H1 (cell line): ENCODE measurements around the gene PRRT1B. TPM values are rescaled to one million over a fixed set of nuclear protein-coding genes. Genes with fewer than 3 reads are reported as not detected.
A peak's percentile ranks its signal among the peaks of the same experiment; 100 is the strongest.

Experiments used
- CTCF ChIA-PET: fragments of 300-600 bp; sonication (Branson Sonifier 250); formaldehyde crosslinking; loops from one replicate; lab custom pipeline; 2021; ENCODE audit not compliant: partially characterized antibody; lab: Charles Lee
- POLR2A ChIA-PET: fragments of 300-600 bp; sonication (Branson Sonifier 250); formaldehyde crosslinking; loops from one replicate; lab custom pipeline; 2021; ENCODE audit warnings: inconsistent platforms; ENCODE audit not compliant: partially characterized antibody; lab: Charles Lee
- DNase-seq, 2 experiments: peaks; one replicate each; pipeline versions ENCODE4 v3.0.0 to v3.0.0-alpha.2; 2010 to 2022; ENCODE audit warnings: low spot score in 2 of 2, low read depth in 1 of 2, mixed read lengths in 1 of 2
- FAIRE-seq: peaks from 2 replicates; lab custom pipeline; 2011; peaks lifted over from hg19 to GRCh38; lab: Jason Lieb, UNC
- H2AFZ ChIP-seq: 2 replicates; pipeline ENCODE4 v1.8.1; 2012; ENCODE audit warnings: low read length, inconsistent platforms
- H2AK5ac ChIP-seq: 2 replicates; pipeline ENCODE4 v1.6.1; 2013; ENCODE audit warnings: low read depth, low read length
- H2BK120ac ChIP-seq: replicated peaks from 2 replicates; pipeline ENCODE3; 2013; ENCODE audit warnings: low read depth, low read length, inconsistent platforms
- H2BK12ac ChIP-seq: 2 replicates; pipeline ENCODE4 v1.6.1; 2013; ENCODE audit warnings: low read depth, low read length
- H2BK15ac ChIP-seq: 2 replicates; pipeline ENCODE4 v1.6.1; 2013; ENCODE audit warnings: low read length
- H2BK20ac ChIP-seq: 2 replicates; pipeline ENCODE4 v1.6.1; 2013; ENCODE audit warnings: low read length
- H2BK5ac ChIP-seq: 2 replicates; pipeline ENCODE4 v1.6.1; 2013; ENCODE audit warnings: low read depth, low read length
- H3K14ac ChIP-seq: 2 replicates; pipeline ENCODE4 v1.6.1; 2013; ENCODE audit warnings: inconsistent platforms; ENCODE audit not compliant: insufficient read length
- H3K18ac ChIP-seq: 2 replicates; pipeline ENCODE4 v1.6.1; 2013; ENCODE audit warnings: low read length; ENCODE audit errors: extremely low read depth
- H3K23ac ChIP-seq: 2 replicates; pipeline ENCODE4 v1.6.1; 2013; ENCODE audit warnings: inconsistent platforms; ENCODE audit not compliant: insufficient read length
- H3K23me2 ChIP-seq: 2 replicates; pipeline ENCODE4 v1.6.1; 2013; ENCODE audit warnings: low read depth, low read length
- H3K27ac ChIP-seq: 2 replicates; pipeline ENCODE4 v1.6.1; 2011; ENCODE audit warnings: low read depth, low read length, inconsistent platforms
- H3K27me3 ChIP-seq, 4 experiments: replicated peaks in 1 of 4; 1 replicate in 1 of 4; 2 replicates in 3 of 4; pipeline versions ENCODE4 v1.6.1 to v1.8.1; 2011 to 2013; ENCODE audit warnings: low read length in 3 of 4, mild to moderate bottlenecking in 3 of 4, inconsistent platforms in 2 of 4, mixed read lengths in 2 of 4, moderate library complexity in 1 of 4; ENCODE audit not compliant: control insufficient read depth in 3 of 4, insufficient read depth in 3 of 4; ENCODE audit errors: extremely low read depth in 1 of 4
- H3K36me3 ChIP-seq, 4 experiments: 2 replicates each; pipeline versions ENCODE4 v1.6.1 to v1.8.1; 2011 to 2013; ENCODE audit warnings: mild to moderate bottlenecking in 4 of 4, low read length in 3 of 4, moderate library complexity in 2 of 4, control low read depth in 1 of 4, inconsistent platforms in 1 of 4; ENCODE audit not compliant: insufficient read depth in 4 of 4, control insufficient read depth in 2 of 4
- H3K4ac ChIP-seq: replicated peaks from 2 replicates; pipeline ENCODE3; 2013; ENCODE audit warnings: low read length, low read depth, mixed read lengths, inconsistent platforms; ENCODE audit not compliant: insufficient read length
- H3K4me1 ChIP-seq, 4 experiments: replicated peaks in 1 of 4; 1 replicate in 1 of 4; 2 replicates in 3 of 4; pipeline versions ENCODE4 v1.6.1 to v1.8.1; 2011 to 2013; ENCODE audit warnings: low read length in 3 of 4, inconsistent platforms in 2 of 4, mixed read lengths in 1 of 4; ENCODE audit not compliant: insufficient read depth in 4 of 4, control insufficient read depth in 3 of 4
- H3K4me2 ChIP-seq, 2 experiments: 2 replicates each; pipeline versions ENCODE4 v1.6.1 to v1.8.1; 2011 to 2013; ENCODE audit warnings: low read depth in 2 of 2, low read length in 2 of 2, control low read depth in 1 of 2, inconsistent platforms in 1 of 2, mild to moderate bottlenecking in 1 of 2; ENCODE audit not compliant: insufficient read depth in 1 of 2
- H3K4me3 ChIP-seq, 4 experiments: fragments of 200-600, 300-600 bp in 1 of 4; sonication (generic), shearing (Covaris generic), sonication (Bioruptor Twin) in 1 of 4; 2 replicates each; pipeline versions ENCODE4 v1.5.1 to v1.8.1; 2011 to 2016; ENCODE audit warnings: low read length in 4 of 4, low read depth in 3 of 4, control low read depth in 2 of 4, inconsistent platforms in 2 of 4, mild to moderate bottlenecking in 2 of 4, mixed read lengths in 1 of 4, moderate library complexity in 1 of 4; ENCODE audit not compliant: insufficient read depth in 2 of 4; ENCODE audit errors: extremely low read depth in 1 of 4
- H3K56ac ChIP-seq: replicated peaks from 2 replicates; pipeline ENCODE3; 2013; ENCODE audit warnings: low read depth, mild to moderate bottlenecking, mixed read lengths, low read length, inconsistent platforms; ENCODE audit not compliant: insufficient read length
- H3K79me1 ChIP-seq: 2 replicates; pipeline ENCODE4 v1.6.1; 2013; ENCODE audit warnings: low read depth, low read length, control low read depth
- H3K79me2 ChIP-seq, 2 experiments: 2 replicates each; pipeline versions ENCODE4 v1.6.1 to v1.8.1; 2012 to 2013; ENCODE audit warnings: low read length in 2 of 2, mild to moderate bottlenecking in 2 of 2, inconsistent platforms in 1 of 2; ENCODE audit not compliant: insufficient read depth in 2 of 2, control insufficient read depth in 1 of 2
- H3K9ac ChIP-seq, 4 experiments: replicated peaks in 1 of 4; 1 replicate in 1 of 4; 2 replicates in 3 of 4; pipeline versions ENCODE4 v1.6.1 to v1.8.1; 2011 to 2013; ENCODE audit warnings: low read depth in 3 of 4, low read length in 3 of 4, control low read depth in 2 of 4, mild to moderate bottlenecking in 2 of 4, moderate library complexity in 2 of 4, inconsistent platforms in 1 of 4; ENCODE audit errors: extremely low read depth in 1 of 4
- H3K9me3 ChIP-seq, 2 experiments: 2 replicates each; pipeline versions ENCODE4 v1.6.1 to v1.8.1; 2012 to 2013; ENCODE audit warnings: mild to moderate bottlenecking in 2 of 2, moderate library complexity in 2 of 2, control low read depth in 1 of 2, inconsistent platforms in 1 of 2, low read depth in 1 of 2, low read length in 1 of 2, mixed read lengths in 1 of 2; ENCODE audit not compliant: insufficient read depth in 2 of 2
- H4K20me1 ChIP-seq, 2 experiments: replicated peaks in 1 of 2; 2 replicates each; pipeline versions ENCODE3 to v1.8.1; 2011 to 2013; ENCODE audit warnings: inconsistent platforms in 2 of 2, low read length in 2 of 2, mild to moderate bottlenecking in 1 of 2; ENCODE audit not compliant: insufficient read depth in 2 of 2, control insufficient read depth in 1 of 2
- H4K5ac ChIP-seq: 2 replicates; pipeline ENCODE4 v1.6.1; 2013; ENCODE audit warnings: low read length, low read depth, mixed read lengths, inconsistent platforms; ENCODE audit not compliant: insufficient read length
- H4K8ac ChIP-seq: 2 replicates; pipeline ENCODE4 v1.8.0; 2013; ENCODE audit warnings: mild to moderate bottlenecking, moderate library complexity, low read length, inconsistent platforms; ENCODE audit not compliant: insufficient read depth; ENCODE audit errors: extremely low read depth
- H4K91ac ChIP-seq: replicated peaks from 2 replicates; pipeline ENCODE3; 2013; ENCODE audit warnings: low read length, mixed read lengths, inconsistent platforms; ENCODE audit not compliant: insufficient read length
- EZH2 ChIP-seq: fragments of 200-600 bp; sonication (generic); IDR thresholded peaks from 2 replicates; pipeline ENCODE4 v1.7.1; 2012; ENCODE audit warnings: low read depth, mild to moderate bottlenecking, moderate library complexity, low read length, inconsistent platforms; ENCODE audit not compliant: severe bottlenecking
- JUN ChIP-seq: IDR thresholded peaks from 2 replicates; pipeline ENCODE4 v1.6.1; 2011; ENCODE audit warnings: low read depth, mild to moderate bottlenecking, improper control_type of control experiment, low read length
- MAX ChIP-seq: IDR thresholded peaks from 2 replicates; pipeline ENCODE4 v1.6.1; 2012; ENCODE audit warnings: inconsistent platforms
- SP1 ChIP-seq: IDR thresholded peaks from 2 replicates; pipeline ENCODE4 v1.6.1; 2011; ENCODE audit warnings: low read depth, low read length
- WGBS, 2 experiments: shearing (Covaris generic) in 1 of 2; methylation state at CpG; one replicate each; pipeline versions ENCODE4 v1.1.6 to v1.1.7; 2013 to 2015; ENCODE audit warnings: low lambda C conversion rate in 2 of 2, mixed read lengths in 2 of 2, inconsistent platforms in 1 of 2, low coverage in 1 of 2, missing lambda C conversion rate in 1 of 2; ENCODE audit not compliant: insufficient replicate concordance in 2 of 2, insufficient coverage in 1 of 2, insufficient read length in 1 of 2; ENCODE audit errors: extremely low coverage in 1 of 2, missing lambda C conversion rate in 1 of 2; 5-methylcytosine and 5-hydroxymethylcytosine counted together
- polyA plus RNA-seq, 7 experiments: library from polyadenylated mRNA; depleted of rRNA in 3 of 7; stranded (reverse) in 5 of 7; unstranded in 2 of 7; fragments of >200 nt in 5 of 7; fragments of 200-250 nt in 2 of 7; gene quantifications; 1 replicate in 5 of 7; 2 replicates in 1 of 7; 4 replicates in 1 of 7; pipeline versions ENCODE4 v1.2.1 to v1.2.3, GENCODE V29; 2011 to 2013; ENCODE audit warnings: missing spikeins in 2 of 7, mixed read lengths in 2 of 7
- total RNA-seq: library from RNA; stranded (reverse); fragmentation: NEBNext Ultra II Directional; extraction: Animal tissue kit (Norgen Biotek cat#: 25700); gene quantifications from 2 replicates; pipeline ENCODE4 v1.2.1, GENCODE V29; 2021

The PRRT1B gene
- total and polyA plus RNA-seq, 2 of the 8 experiments (the other 6 are each of a cell fraction or from before 2014, with no cell fraction given) = 0.30 to 1.2 TPM

GRCh38 chr9:131554087-131554842, 8.9 kb downstream of the PRRT1B start:
- H3K4me1 ChIP-seq = no peaks in the 10 kb centered on the region; a peak in 2 of 7 replicates
- no peak overlapping the region for H2BK120ac ChIP-seq
- no peak overlapping the region for H4K5ac ChIP-seq
- TF ChIP-seq MAX (0 out of 2 replicates have a peak, but pooled peaks have one; percentile 22), EZH2 (peak; percentile 5), SP1 (peak; percentile 84), JUN (no peak)
- no peak overlapping the region for H2BK20ac ChIP-seq
- no peaks in the 10 kb centered on the region for H3K79me2 ChIP-seq
- H2AK5ac ChIP-seq = no peak overlapping the region
- ChIA-PET CTCF (no interaction called here), POLR2A (interaction anchor here (0.8 to 1.5 kb wide), 4 partner anchors 9 to 53 kb away, joined by 3 to 5 read pairs (median 4); partner anchors contain the start of gene PRRT1B)
- H3K36me3 ChIP-seq = no peaks in the 10 kb centered on the region
- no peak overlapping the region for H2AFZ ChIP-seq
- H3K14ac ChIP-seq = no peak overlapping the region
- no peaks in the 10 kb centered on the region for H3K79me1 ChIP-seq
- no peak overlapping the region for H4K8ac ChIP-seq
- no peak overlapping the region for H3K56ac ChIP-seq
- H3K4me3 ChIP-seq = peak overlapping the region in 2 of 4 experiments; percentile 7 to 75; a peak in 3 of 8 replicates
- no peak overlapping the region for H3K9ac ChIP-seq
- H3K18ac ChIP-seq = no peak overlapping the region
- peaks cover 7 to 11% of the 10 kb centered on the region in 2 experiments for H3K9me3 ChIP-seq
- H3K23me2 ChIP-seq = peaks cover 11% of the 10 kb centered on the region; the same call in 1 of the 2 replicates
- H3K27me3 ChIP-seq = peaks cover 13 to 34% (median 29%) of the 10 kb centered on the region in 4 experiments
- FAIRE-seq (no peak), DNase-seq (peak in 1 of 2 experiments; percentile 53)
- H2BK5ac ChIP-seq = no peak overlapping the region
- H3K4me2 ChIP-seq = peak overlapping the region; percentile 58 to 72
- WGBS, 2 experiments = 64% methylated on average over 3 of the region's 60 CpGs; no CpG with 5 or more reads in 1 of the 2 experiments
- no peak overlapping the region for H2BK12ac ChIP-seq
- H3K4ac ChIP-seq = no peak overlapping the region
- H4K20me1 ChIP-seq = peaks cover 0 to 2% of the 10 kb centered on the region in 2 experiments
- no peak overlapping the region for H3K27ac ChIP-seq
- no peak overlapping the region for H2BK15ac ChIP-seq
- no peak overlapping the region for H4K91ac ChIP-seq
- no peak overlapping the region for H3K23ac ChIP-seq
